ENCODE measurements around the gene TPT1. TPM values are rescaled to one million over a fixed set of nuclear protein-coding genes. Genes with fewer than 3 reads are reported as not detected.

The TPT1 gene
- total RNA-seq, 4 donors from 2014 or later, result 1,719 to 2,278 (median 1,854) TPM

- Histone ChIP-seq H3K27ac (no peak overlapping the region), H3K4me3 (no peak overlapping the region), H3K4me1 (peaks cover 0 to 7% (median 0%) of the 10 kb centered on the region in 4 donors), H3K9me3 (no peaks in the 10 kb centered on the region), H3K27me3 (no peaks in the 10 kb centered on the region), H3K36me3 (no peaks in the 10 kb centered on the region)
- no peak for TF ChIP-seq POLR2A (IDR thresholded peaks at IDR 0.05)
- no peak for TF ChIP-seq CTCF (IDR thresholded peaks at IDR 0.05)
- peak in 1 of 3 donors; percentile 35 for DNase-seq
These were observed 24.0 kb downstream of the TPT1 start for GRCh38 chr13:45316996-45317395.

GRCh38 chr13:45316338-45316737 is 24.6 kb downstream of the TPT1 start:
- no peaks in the 10 kb centered on the region for H3K9me3 ChIP-seq

GRCh38 chr13:45315520-45316167 is 25.3 kb downstream of the TPT1 start:
- H3K9me3 ChIP-seq, result no peaks in the 10 kb centered on the region
- H3K4me1 ChIP-seq, result peaks cover 0 to 11% (median 0%) of the 10 kb centered on the region in 4 donors
- no peaks in the 10 kb centered on the region for H3K36me3 ChIP-seq
- no peak overlapping the region for H3K27ac ChIP-seq
- H3K27me3 ChIP-seq, result no peaks in the 10 kb centered on the region
- peak in 1 of 3 donors; percentile 54 for DNase-seq
- H3K4me3 ChIP-seq, result no peak overlapping the region
- no peak for TF ChIP-seq CTCF (IDR thresholded peaks at IDR 0.05)
- no peak for TF ChIP-seq POLR2A (IDR thresholded peaks at IDR 0.05)

More at GRCh38 chr13:45316338-45316737, 24.6 kb downstream of the TPT1 start:
- Histone ChIP-seq H3K36me3 (no peaks in the 10 kb centered on the region), H3K4me3 (peak overlapping the region in 1 of 4 donors; percentile 23), H3K4me1 (peaks cover 0 to 7% (median 0%) of the 10 kb centered on the region in 4 donors), H3K27me3 (no peaks in the 10 kb centered on the region), H3K27ac (no peak overlapping the region)
- TF ChIP-seq CTCF (IDR thresholded peaks at IDR 0.05), result no peak
- no peak for TF ChIP-seq POLR2A (IDR thresholded peaks at IDR 0.05)
- DNase-seq, result peak in 1 of 3 donors; percentile 29

- Histone ChIP-seq H3K4me1 (peaks cover 0 to 14% (median 0%) of the 10 kb centered on the region in 4 donors), H3K36me3 (no peaks in the 10 kb centered on the region), H3K27ac (no peak overlapping the region), H3K9me3 (no peaks in the 10 kb centered on the region), H3K4me3 (no peak overlapping the region), H3K27me3 (no peaks in the 10 kb centered on the region)
- TF ChIP-seq POLR2A (IDR thresholded peaks at IDR 0.05), result no peak
- no peak for TF ChIP-seq CTCF (IDR thresholded peaks at IDR 0.05)
- DNase-seq, result no peak
These were observed 26.2 kb downstream of the TPT1 start for GRCh38 chr13:45314822-45315221.

- Histone ChIP-seq H3K9me3 (no peaks in the 10 kb centered on the region), H3K36me3 (no peaks in the 10 kb centered on the region), H3K27me3 (no peaks in the 10 kb centered on the region), H3K27ac (no peak overlapping the region), H3K4me1 (peaks cover 0 to 7% (median 0%) of the 10 kb centered on the region in 4 donors), H3K4me3 (peak overlapping the region in 3 of 4 donors; percentile 45 to 52 (median 52))
- TF ChIP-seq CTCF (IDR thresholded peaks at IDR 0.05) (no peak), POLR2A (IDR thresholded peaks at IDR 0.05) (no peak)
- no peak for DNase-seq
These were observed 30.4 kb downstream of the TPT1 start for GRCh38 chr13:45310341-45311131.
